Ecto neural progenitor cell (in vitro differentiated cells): ENCODE data around the gene DPH1.
"Not testable (repeated sequence)": the region's sequence is repeated elsewhere in the genome, so short reads cannot be mapped to it uniquely, and the experiment has no call there.

Experiments
- DNase-seq: peaks from one replicate; pipeline ENCODE4 v3.0.0-alpha.2; 2018; ENCODE audit warnings: low spot score

DPH1 gene

GRCh38 chr17:2029911-2030778 is at the start of gene DPH1:
Gene DPH1, plus strand, starts transcription at chr17:2030153. Its CDS starts 17 bp downstream, at chr17:2030170.
- DNase-seq, result peak; percentile 97

GRCh38 chr17:1980665-1981250 is 49.2 kb upstream of the DPH1 start:
- no peak for DNase-seq

- not testable (repeated sequence) for DNase-seq
These were observed 47.1 kb upstream of the DPH1 start for GRCh38 chr17:1982793-1983366.

- DNase-seq, result no peak
These were observed 44.9 kb upstream of the DPH1 start for GRCh38 chr17:1985093-1985492.

GRCh38 chr17:1985686-1986085 is 44.3 kb upstream of the DPH1 start:
- DNase-seq, result no peak

- no peak for DNase-seq
These were observed 43.0 kb upstream of the DPH1 start for GRCh38 chr17:1986783-1987451.

- no peak for DNase-seq
These were observed 40.8 kb upstream of the DPH1 start for GRCh38 chr17:1989135-1989534.

- DNase-seq, result no peak
These were observed 37.4 kb upstream of the DPH1 start for GRCh38 chr17:1992541-1992940.

GRCh38 chr17:1994707-1995106 is 35.2 kb upstream of the DPH1 start:
- DNase-seq, result no peak

- DNase-seq, result no peak
These were observed 34.5 kb upstream of the DPH1 start for GRCh38 chr17:1995321-1995892.

GRCh38 chr17:1995907-1996799 is 33.8 kb upstream of the DPH1 start:
- no peak for DNase-seq

- no peak for DNase-seq
These were observed 33.1 kb upstream of the DPH1 start for GRCh38 chr17:1996800-1997288.

GRCh38 chr17:1997289-1997926 is 32.5 kb upstream of the DPH1 start:
- DNase-seq, result no peak

GRCh38 chr17:1997927-1998742 is 31.8 kb upstream of the DPH1 start:
- peak; percentile 87 for DNase-seq

- DNase-seq, result peak; percentile 82
These were observed 30.2 kb upstream of the DPH1 start for GRCh38 chr17:1999557-2000251.

GRCh38 chr17:2002767-2003329 is 27.1 kb upstream of the DPH1 start:
- no peak for DNase-seq

GRCh38 chr17:2003525-2003924 is 26.4 kb upstream of the DPH1 start:
- no peak for DNase-seq

GRCh38 chr17:2004435-2004952 is 25.5 kb upstream of the DPH1 start:
- no peak for DNase-seq
